ENCODE data around the gene PITPNC1.

Gene PITPNC1

GRCh38 chr17:67390006-67390645 lies 13.0 kb downstream of the PITPNC1 start:
- no peak for TF ChIP-seq CTCF (conservative IDR thresholded peaks at IDR 0.05; ENCODE audit: control insufficient read depth, insufficient read depth, low read depth, low read length)
- DNase-seq (ENCODE audit: low read depth): no peak
- H3K4me3 ChIP-seq (ENCODE audit: control insufficient read depth, low read depth, low read length): no peak overlapping the region

DNA sequence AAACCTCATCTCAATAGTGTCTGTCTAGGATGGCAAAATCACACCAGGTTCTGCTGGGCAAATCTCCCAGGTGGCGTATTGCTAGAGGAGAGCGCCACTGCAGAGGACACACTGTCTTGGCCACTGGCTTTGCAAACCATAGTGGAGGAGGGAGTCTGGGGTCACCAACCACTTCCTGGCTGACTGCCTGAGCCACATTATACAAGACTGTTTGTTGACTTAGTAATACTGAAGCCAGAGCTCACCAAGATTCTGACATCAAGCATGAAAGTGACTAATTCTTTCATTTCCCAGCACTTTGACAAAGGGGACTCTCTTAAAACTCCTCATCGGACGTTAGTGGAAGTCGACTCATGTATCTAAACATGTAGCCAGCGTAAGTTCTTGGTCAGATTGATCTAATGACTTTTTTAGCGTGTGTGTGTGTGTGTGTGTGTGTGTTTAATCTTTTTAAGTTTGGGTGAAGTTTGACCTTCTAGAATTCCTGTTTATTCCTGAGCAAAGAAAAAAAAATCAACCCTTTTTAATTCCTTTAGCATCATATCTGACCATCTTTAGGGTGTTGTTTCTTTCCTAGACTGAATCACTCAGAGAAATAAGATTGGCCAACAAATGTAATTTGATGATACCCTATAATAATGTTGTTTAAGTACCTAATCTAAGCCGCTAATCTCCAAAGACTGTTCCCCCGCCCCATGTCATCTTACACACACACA lies 13.7 kb downstream of the PITPNC1 start:
- peak overlapping the region; percentile 2 for H3K4me3 ChIP-seq (ENCODE audit: control insufficient read depth, low read depth, low read length)
- no peak for TF ChIP-seq CTCF (conservative IDR thresholded peaks at IDR 0.05; ENCODE audit: control insufficient read depth, insufficient read depth, low read depth, low read length)
- peak; percentile 99 for DNase-seq (ENCODE audit: low read depth)

DNA sequence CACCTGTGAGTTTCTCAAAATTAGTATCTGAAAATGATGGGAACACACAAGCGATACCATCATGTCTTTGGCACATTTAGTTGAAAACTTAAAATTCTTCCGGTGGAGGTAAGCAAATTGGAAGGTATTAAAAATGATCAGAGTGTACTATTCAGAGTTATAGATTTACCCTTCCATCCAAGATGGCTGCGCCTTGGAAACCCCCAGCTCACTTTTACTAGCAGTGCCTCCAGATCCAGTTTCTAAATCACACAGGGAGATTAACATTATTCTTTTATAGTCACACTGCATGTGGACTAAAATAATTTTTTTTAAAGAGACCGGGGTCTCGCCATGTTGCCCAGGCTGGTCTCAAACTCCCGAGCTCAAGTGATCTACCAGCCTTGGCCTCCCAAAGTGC lies 15.0 kb downstream of the PITPNC1 start:
- H3K4me3 ChIP-seq (ENCODE audit: control insufficient read depth, low read depth, low read length): no peak overlapping the region
- DNase-seq (ENCODE audit: low read depth): no peak
- TF ChIP-seq CTCF (conservative IDR thresholded peaks at IDR 0.05; ENCODE audit: control insufficient read depth, insufficient read depth, low read depth, low read length): no peak

- no peak for DNase-seq (ENCODE audit: low read depth)
- TF ChIP-seq CTCF (conservative IDR thresholded peaks at IDR 0.05; ENCODE audit: control insufficient read depth, insufficient read depth, low read depth, low read length): no peak
- H3K4me3 ChIP-seq (ENCODE audit: control insufficient read depth, low read depth, low read length): no peak overlapping the region
These were observed 16.8 kb downstream of the PITPNC1 start for GRCh38 chr17:67393809-67394397.

DNA sequence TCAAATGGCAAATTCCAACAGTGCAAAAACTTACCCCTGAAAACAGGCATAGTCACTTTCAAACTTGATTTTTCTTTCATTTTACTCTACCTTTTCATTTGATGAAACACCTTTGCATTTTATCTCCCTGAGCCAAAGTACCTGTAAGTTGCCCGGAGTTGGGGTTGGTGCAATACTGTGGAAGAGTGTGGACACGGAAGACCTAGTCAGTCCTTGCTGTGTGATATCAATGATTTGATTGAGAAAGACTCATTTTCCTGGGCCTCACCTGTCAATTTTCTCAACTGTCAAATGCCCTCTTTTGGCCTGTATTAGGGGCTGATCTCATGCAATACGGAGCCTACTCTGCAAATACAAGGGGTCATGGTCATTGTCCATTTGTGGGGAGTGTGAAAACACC lies 22.6 kb downstream of the PITPNC1 start:
- no peak for DNase-seq (ENCODE audit: low read depth)
- no peak for TF ChIP-seq CTCF (conservative IDR thresholded peaks at IDR 0.05; ENCODE audit: control insufficient read depth, insufficient read depth, low read depth, low read length)
- H3K4me3 ChIP-seq (ENCODE audit: control insufficient read depth, low read depth, low read length): no peak overlapping the region

GRCh38 chr17:67400193-67400592 lies 23.1 kb downstream of the PITPNC1 start:
- no peak for DNase-seq (ENCODE audit: low read depth)
- H3K4me3 ChIP-seq (ENCODE audit: control insufficient read depth, low read depth, low read length): no peak overlapping the region
- TF ChIP-seq CTCF (conservative IDR thresholded peaks at IDR 0.05; ENCODE audit: control insufficient read depth, insufficient read depth, low read depth, low read length): no peak

Data from fibroblast of mammary gland (primary cell).